Stimulated activated CD8-positive, alpha-beta memory T cell treated with anti-CD3 and anti-CD28 coated beads, Interleukin-4, amount 100 ng/mL, for 1 hour (primary cell): ENCODE results near the gene DGKE.

Experiments
- DNase-seq, 2 donors: peaks; one replicate each; pipeline ENCODE4 v3.0.0-alpha.2; 2020; ENCODE audit warnings: low read depth in 2 of 2, low spot score in 1 of 2

Gene DGKE

DNA sequence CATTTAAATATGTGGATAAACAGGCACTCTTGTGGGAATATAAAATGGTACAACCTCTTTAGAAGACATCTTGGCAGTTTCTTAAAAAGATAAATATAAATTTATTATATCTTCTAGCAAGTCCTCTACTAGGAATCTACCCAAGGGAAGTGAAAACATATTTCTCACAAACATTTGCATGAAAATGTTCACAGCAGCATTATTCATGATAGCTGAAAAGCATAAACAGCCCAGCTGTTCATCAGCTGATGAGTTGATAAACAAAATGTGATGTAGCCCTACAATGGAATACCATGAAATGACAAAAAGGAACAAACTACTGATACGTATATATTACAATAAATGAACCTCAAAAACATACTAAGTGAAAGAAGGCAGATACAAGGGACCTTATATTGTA is 12.0 kb downstream of the DGKE start:
- no peak for DNase-seq

GRCh38 chr17:56847106-56847505 is 13.2 kb downstream of the DGKE start:
- DNase-seq, result no peak

- DNase-seq, result no peak
Measured at GRCh38 chr17:56849131-56849530, 15.2 kb downstream of the DGKE start.

GRCh38 chr17:56850591-56850990 is 16.6 kb downstream of the DGKE start:
- no peak for DNase-seq

GRCh38 chr17:56851008-56851407 is 17.1 kb downstream of the DGKE start:
- DNase-seq, result no peak

DNA sequence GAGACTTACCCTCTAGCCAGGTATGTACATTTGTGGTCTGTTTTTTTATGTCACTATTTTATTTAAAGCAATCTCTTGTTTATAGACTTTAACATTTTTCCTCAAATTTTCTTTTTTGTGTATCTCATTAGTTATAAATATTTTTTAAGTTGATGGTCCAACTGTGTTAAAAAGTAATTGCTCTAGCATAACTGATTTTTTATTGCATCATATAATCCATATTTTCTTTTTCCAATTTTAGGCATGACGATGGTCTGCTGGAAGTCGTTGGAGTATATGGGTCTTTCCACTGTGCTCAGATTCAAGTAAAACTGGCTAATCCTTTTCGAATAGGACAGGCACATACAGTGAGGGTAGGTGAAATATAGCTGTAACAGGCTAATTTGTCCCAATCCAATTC is 27.9 kb downstream of the DGKE start:
- no peak for DNase-seq

- no peak for DNase-seq
Measured at GRCh38 chr17:56863974-56864373, 30.0 kb downstream of the DGKE start.

- DNase-seq, result no peak
Measured at GRCh38 chr17:56866076-56866475, 32.1 kb downstream of the DGKE start.

DNA sequence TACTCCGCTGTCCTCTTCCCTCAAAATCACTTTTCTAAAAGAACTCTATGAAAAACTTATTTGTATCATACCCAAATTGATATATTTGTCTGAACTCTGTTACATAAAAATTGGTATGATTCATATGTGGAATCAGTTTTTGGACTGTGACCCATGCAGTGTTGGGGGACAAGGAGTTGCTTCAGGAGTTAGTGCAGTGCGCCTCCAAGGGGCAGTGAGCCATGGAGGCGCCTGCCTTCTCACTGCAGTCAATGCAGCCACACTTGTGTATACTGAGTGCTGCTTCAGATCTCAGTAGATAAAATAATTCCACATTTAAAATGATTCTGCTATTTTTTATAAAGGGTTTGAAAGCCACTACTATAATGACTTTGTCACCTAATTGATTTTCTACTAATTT is 32.5 kb downstream of the DGKE start:
- no peak for DNase-seq

- DNase-seq, result no peak
Measured at GRCh38 chr17:56867948-56868376, 34.0 kb downstream of the DGKE start.

GRCh38 chr17:56868716-56869115 is 34.8 kb downstream of the DGKE start:
- no peak for DNase-seq

DNA sequence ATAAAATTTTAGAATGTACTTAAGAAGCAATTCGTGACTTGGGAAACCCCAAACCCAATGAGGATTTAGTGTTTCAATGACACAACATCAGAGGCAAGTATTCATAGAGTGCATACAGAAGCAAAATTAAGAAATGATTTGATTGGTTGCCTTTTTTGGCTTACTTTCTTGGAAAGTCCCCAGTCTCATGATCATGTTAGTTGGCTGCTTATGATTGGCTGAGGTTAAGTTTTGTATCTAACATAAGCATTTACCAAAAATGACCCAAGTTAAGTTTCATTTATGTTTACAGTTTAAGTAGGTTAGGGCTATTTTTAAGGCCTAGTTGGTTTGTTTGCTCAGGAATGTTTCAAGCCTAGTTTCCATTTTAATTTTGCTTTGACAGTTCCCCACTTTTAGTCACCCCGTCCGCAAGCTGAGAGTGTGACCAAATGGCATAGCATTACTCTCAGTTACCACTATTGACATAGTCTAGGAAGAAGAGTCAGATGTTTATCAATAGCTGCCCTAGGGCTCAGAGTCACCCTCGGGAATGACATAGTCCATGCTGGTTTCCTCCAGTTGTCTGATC is 36.2 kb downstream of the DGKE start:
- DNase-seq, result no peak

DNA sequence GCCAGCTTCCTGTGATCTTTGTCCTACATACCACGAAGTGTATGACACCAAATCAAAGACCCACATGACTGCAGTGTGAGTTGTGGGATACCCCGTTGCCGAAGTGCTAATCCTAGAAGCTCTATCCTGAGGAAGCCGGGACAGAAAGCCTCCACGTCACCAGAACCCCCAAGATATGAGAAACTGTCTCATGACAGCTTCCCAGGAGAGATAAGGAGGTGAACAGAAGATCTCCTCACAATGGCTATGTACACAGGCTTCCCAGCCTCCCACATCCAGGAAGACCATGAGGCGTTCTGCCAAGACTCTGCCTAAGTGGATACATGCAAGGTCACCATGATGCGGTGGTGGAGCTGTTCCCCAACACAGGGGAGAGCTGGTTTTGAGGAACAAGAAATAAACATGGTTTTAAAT is 42.8 kb downstream of the DGKE start:
- DNase-seq, result no peak

DNA sequence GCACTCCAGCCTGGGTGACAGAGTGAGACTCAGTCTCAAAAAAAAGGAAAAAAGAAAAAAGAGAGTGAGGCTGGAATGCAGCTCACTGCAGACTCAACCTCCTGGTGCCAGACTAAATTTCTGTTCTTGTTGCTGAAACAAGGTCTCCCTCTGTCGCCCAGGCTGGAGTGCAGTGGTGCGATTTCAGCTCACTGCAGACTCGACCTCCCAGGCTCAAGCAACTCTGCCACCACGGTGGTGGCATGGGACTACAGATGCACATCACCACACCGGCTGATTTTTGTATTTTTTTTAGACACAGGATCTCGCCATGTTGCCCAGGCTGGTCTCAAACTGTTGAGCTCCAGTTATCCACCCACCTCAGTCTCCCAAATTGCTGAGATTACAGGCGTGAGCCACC is 45.3 kb downstream of the DGKE start:
- no peak for DNase-seq

- no peak for DNase-seq
Measured at GRCh38 chr17:56880133-56880532, 46.2 kb downstream of the DGKE start.

GRCh38 chr17:56880571-56880970 is 46.6 kb downstream of the DGKE start:
- DNase-seq, result no peak

- no peak for DNase-seq
Measured at GRCh38 chr17:56881685-56882295, 47.8 kb downstream of the DGKE start.

GRCh38 chr17:56883616-56884015 is 49.7 kb downstream of the DGKE start:
- DNase-seq, result no peak

DNA sequence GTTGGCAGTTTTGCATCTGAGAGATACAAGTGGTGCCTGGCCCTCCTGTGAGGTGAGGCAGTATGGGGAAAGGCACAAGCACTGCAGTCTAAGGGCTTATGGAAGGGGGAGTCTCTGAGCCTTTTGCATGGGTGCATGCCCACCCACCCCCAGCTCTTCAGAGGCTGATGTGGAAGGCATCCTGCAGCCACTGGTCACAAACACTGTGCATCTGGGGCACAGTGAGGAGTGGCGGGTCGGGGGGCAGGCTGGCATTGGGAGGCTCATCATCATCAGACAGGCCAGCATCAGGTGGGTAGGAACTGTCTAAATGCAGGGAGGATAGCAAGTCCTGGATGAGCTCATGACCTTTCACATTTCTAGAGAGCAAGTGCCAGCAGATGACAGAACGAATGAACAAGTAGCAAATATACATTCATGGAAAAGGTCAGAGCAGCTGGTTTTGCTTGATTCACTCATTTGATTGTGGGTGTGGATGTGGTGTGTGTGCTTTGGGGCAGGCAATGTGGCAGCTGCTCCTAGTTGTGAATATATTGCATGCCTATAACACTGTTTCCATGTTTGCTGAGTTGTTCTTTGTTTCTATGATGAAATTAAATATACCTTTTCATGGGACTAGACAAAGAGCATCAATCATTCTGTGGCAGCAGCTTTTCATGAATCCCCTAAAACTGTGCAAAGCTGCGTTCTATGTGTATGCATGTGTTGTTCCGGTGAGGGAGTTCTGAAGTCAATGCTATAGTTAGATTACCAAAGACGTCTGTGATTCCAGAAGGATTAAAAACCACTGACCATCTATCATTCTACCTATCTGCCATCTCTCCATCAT is 50.7 kb downstream of the DGKE start:
- no peak for DNase-seq

DNA sequence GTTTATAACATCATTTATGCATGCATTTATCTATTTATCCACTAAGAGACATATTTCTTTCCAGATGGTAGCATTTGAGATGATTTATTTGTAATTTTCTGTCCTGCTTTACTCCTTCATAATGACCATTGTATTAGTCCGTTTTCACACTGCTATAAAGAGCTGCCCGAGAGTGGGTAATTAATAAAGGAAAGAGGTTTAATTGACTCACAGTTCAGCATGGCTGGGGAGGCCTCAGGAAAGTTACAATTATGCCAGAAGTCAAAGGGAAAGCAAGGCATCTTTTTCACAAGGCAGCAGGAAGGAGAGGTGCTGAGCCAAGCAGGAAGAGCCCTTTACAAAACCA is 51.3 kb downstream of the DGKE start:
- DNase-seq, result no peak

DNA sequence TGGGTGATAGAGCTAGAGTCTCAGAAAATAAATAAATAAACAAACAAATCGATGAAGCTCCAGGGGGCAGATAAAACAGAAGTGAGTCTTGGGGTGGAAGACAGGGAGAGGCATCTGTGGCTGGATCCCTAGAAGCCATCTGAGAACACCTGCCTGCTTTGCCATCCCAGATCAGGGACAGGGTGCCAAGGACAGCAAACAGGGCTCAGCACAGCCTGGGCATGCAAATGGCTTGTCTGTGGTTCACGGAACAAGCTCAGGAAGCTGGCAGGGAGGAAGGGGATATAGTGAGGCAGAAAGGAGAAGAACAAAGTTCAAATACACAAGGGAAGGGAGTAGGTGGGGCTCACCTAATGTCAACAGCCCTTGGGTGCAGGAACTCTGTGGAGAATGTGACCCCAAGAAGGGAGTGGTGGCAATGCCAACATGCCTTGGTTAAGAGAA is 52.4 kb downstream of the DGKE start:
- no peak for DNase-seq

DNA sequence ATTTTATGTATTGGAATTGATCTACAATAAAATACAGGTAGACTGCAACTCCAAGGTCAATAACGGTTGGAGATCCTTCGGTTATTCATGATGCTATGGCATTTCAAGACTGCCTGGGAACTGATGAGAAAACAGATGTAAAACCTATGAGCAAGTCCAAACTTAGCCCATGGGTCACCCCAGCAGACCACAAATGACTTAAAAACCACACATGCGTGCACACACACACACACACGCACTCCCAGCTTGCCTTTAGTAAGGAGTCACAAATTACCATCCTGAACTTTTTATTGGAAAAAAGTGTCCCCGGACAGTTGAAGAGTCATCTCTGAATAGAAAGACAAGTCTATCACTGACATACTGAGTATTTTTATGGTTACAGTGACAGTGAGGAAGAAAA is 53.2 kb downstream of the DGKE start:
- no peak for DNase-seq
